ENCODE data around the gene NUP62CL. TPM values are rescaled to one million over a fixed set of nuclear protein-coding genes. Genes with fewer than 3 reads are reported as not detected.
A peak's percentile ranks its signal among the peaks of the same experiment; 100 is the strongest.

Gene NUP62CL
- total and polyA plus RNA-seq, 2 donors from 2014 or later: 9.2 to 9.8 TPM

GRCh38 chrX:107154787-107155620, 51.2 kb downstream of the NUP62CL start:
- TF ChIP-seq CTCF (IDR thresholded peaks at IDR 0.05; ENCODE audit: borderline replicate concordance, extremely low read depth, insufficient read depth): no peak
- Histone ChIP-seq H3K4me3 (ENCODE audit: low read length in 3 of 3) (no peak overlapping the region), H3K27ac (ENCODE audit: low read depth in 2 of 2, low read length in 2 of 2) (no peak overlapping the region), H3K27me3 (ENCODE audit: control insufficient read depth, insufficient read depth, low read length) (no peaks in the 10 kb centered on the region), H3K9me3 (ENCODE audit: control insufficient read depth in 2 of 3, insufficient read depth in 1 of 3, low read length in 3 of 3) (no peaks in the 10 kb centered on the region), H3K36me3 (ENCODE audit: control insufficient read depth in 2 of 3, insufficient read depth in 3 of 3, low read length in 3 of 3) (no peaks in the 10 kb centered on the region), H3K4me1 (ENCODE audit: control insufficient read depth in 2 of 3, insufficient read depth in 2 of 3, low read depth in 1 of 3, low read length in 3 of 3) (no peaks in the 10 kb centered on the region), H3K9ac (ENCODE audit: low read length in 3 of 3) (no peak overlapping the region)
- peak in 1 of 5 donors; percentile 0 for DNase-seq
- intact Hi-C loops (cut with DNase I): no loop called here
- FAIRE-seq: no peak

GRCh38 chrX:107153005-107153404, 53.2 kb downstream of the NUP62CL start:
- no peaks in the 10 kb centered on the region for H3K9me3 ChIP-seq (ENCODE audit: control insufficient read depth in 2 of 3, insufficient read depth in 1 of 3, low read length in 3 of 3)
- no peak for FAIRE-seq
- no peak for TF ChIP-seq CTCF (IDR thresholded peaks at IDR 0.05; ENCODE audit: borderline replicate concordance, extremely low read depth, insufficient read depth)
- H3K27ac ChIP-seq (ENCODE audit: low read depth in 2 of 2, low read length in 2 of 2): no peak overlapping the region
- no peaks in the 10 kb centered on the region for H3K36me3 ChIP-seq (ENCODE audit: control insufficient read depth in 2 of 3, insufficient read depth in 3 of 3, low read length in 3 of 3)
- no peaks in the 10 kb centered on the region for H3K4me1 ChIP-seq (ENCODE audit: control insufficient read depth in 2 of 3, insufficient read depth in 2 of 3, low read depth in 1 of 3, low read length in 3 of 3)
- intact Hi-C loops (cut with DNase I): no loop called here
- H3K9ac ChIP-seq (ENCODE audit: low read length in 3 of 3): no peak overlapping the region
- no peaks in the 10 kb centered on the region for H3K27me3 ChIP-seq (ENCODE audit: control insufficient read depth, insufficient read depth, low read length)
- H3K4me3 ChIP-seq (ENCODE audit: low read length in 3 of 3): no peak overlapping the region
- no peak for DNase-seq

GRCh38 chrX:107146670-107147069, 59.6 kb downstream of the NUP62CL start:
- no peak for FAIRE-seq
- no peaks in the 10 kb centered on the region for H3K27me3 ChIP-seq (ENCODE audit: control insufficient read depth, insufficient read depth, low read length)
- TF ChIP-seq CTCF (IDR thresholded peaks at IDR 0.05; ENCODE audit: borderline replicate concordance, extremely low read depth, insufficient read depth): no peak
- no peak overlapping the region for H3K27ac ChIP-seq (ENCODE audit: low read depth in 2 of 2, low read length in 2 of 2)
- no peaks in the 10 kb centered on the region for H3K4me1 ChIP-seq (ENCODE audit: control insufficient read depth in 2 of 3, insufficient read depth in 2 of 3, low read depth in 1 of 3, low read length in 3 of 3)
- no peaks in the 10 kb centered on the region for H3K36me3 ChIP-seq (ENCODE audit: control insufficient read depth in 2 of 3, insufficient read depth in 3 of 3, low read length in 3 of 3)
- H3K9ac ChIP-seq (ENCODE audit: low read length in 3 of 3): no peak overlapping the region
- no peak for DNase-seq
- no peak overlapping the region for H3K4me3 ChIP-seq (ENCODE audit: low read length in 3 of 3)
- H3K9me3 ChIP-seq (ENCODE audit: control insufficient read depth in 2 of 3, insufficient read depth in 1 of 3, low read length in 3 of 3): no peaks in the 10 kb centered on the region
- intact Hi-C loops (cut with DNase I): no loop called here
